Measurements from ENCODE around the gene FKBP6. TPM values are rescaled to one million over a fixed set of nuclear protein-coding genes. Genes with fewer than 3 reads are reported as not detected.
"Not testable (repeated sequence)": the region's sequence is repeated elsewhere in the genome, so short reads cannot be mapped to it uniquely, and the experiment has no call there.

Gene FKBP6
- total RNA-seq, 1 donor from 2014 or later, result not detected

DNA sequence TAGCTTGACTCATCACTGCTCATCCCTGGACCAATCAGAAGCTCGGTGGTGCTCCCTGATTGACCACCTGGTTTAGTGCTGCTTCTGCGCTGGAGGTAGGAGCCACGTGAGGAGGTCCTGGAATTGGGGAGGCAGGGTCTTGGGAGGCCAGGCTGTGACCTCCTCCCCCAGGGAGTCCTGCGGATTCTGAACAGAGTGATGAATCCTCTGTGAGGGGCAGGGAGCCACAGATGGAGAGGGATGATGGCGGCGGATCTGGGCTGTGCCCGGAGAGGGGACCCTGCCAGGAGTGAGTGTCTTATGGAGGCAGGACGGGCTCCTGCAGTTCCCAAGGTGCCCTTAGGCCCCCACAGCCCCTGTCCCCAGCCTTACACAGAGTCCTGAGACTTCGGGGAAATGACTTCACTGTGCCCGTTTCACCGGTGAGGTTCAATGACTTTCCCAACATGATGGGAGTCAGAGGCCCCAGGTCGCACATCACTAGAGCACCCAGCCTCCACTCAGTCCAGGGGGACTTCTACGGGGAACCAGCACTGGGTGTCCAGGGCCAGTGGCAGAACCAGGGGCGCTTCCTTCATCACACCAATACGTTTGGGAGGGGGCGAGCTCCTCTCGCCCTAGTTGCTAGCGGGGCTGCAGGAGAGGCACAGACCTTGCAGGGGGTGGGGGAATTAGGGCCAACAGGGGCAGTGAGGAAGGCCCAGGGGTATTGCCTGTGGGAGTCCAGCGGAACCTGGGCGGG is 48.9 kb downstream of the FKBP6 start:
- DNase-seq (ENCODE audit: extremely low spot score in 2 of 2), result no peak
- Histone ChIP-seq H3K27ac (no peak overlapping the region), H3K36me3 (no peaks in the 10 kb centered on the region), H3K4me3 (no peak overlapping the region), H3K9me3 (no peaks in the 10 kb centered on the region), H3K4me1 (peaks cover 5% of the 10 kb centered on the region), H3K27me3 (no peaks in the 10 kb centered on the region)
- no peak for TF ChIP-seq POLR2A (IDR thresholded peaks at IDR 0.05)
- TF ChIP-seq, protein P1, sequence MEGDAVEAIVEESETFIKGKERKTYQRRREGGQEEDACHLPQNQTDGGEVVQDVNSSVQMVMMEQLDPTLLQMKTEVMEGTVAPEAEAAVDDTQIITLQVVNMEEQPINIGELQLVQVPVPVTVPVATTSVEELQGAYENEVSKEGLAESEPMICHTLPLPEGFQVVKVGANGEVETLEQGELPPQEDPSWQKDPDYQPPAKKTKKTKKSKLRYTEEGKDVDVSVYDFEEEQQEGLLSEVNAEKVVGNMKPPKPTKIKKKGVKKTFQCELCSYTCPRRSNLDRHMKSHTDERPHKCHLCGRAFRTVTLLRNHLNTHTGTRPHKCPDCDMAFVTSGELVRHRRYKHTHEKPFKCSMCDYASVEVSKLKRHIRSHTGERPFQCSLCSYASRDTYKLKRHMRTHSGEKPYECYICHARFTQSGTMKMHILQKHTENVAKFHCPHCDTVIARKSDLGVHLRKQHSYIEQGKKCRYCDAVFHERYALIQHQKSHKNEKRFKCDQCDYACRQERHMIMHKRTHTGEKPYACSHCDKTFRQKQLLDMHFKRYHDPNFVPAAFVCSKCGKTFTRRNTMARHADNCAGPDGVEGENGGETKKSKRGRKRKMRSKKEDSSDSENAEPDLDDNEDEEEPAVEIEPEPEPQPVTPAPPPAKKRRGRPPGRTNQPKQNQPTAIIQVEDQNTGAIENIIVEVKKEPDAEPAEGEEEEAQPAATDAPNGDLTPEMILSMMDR (IDR thresholded peaks at IDR 0.05), result no peak
- TF ChIP-seq POLR2AphosphoS5 (IDR thresholded peaks at IDR 0.05; ENCODE audit: insufficient read depth in 1 of 2, low read depth in 1 of 2), result no peak
- intact Hi-C loops (cut with DNase I), result no loop called here

DNA sequence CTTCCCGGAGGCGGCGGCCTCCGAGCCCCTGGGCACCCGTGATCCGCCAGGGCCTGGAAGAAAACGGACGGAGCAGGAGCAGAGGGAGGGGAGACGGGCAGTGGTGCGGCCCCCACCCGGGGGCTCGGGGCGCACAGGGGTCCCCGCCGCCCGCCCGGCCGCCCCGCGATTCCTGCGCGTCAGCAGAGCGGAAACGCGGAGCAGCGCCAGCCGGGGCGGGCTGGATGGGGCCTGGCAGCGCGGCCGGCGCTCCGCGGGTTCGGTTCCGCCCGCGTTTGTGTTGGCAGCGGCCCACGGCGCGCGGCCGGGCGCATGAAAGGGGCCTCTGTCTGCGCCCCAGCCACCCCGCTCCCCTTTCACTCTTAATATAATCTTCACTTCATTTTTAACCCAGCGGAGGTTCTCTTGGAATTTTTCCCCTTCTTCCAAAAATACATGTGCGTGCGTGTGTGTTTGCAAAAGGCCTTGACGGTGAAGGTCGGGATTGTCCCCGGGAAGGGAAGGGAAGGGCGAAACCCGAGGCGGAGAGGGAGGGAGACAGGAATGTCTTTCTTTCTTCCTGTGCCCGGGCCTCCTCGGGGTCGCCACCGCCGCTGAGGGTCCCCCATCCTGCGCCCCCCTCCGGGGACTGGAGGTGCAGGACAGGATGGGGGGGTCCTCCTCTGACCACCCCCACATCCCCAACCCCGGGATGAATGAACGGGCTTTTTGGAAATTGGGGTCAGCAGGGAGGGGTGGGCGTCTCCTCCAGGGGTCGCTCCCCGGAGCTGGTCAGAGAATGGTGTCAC is 49.6 kb downstream of the FKBP6 start:
- intact Hi-C loops (cut with DNase I); H3K4me3 ChIP-seq: not testable (repeated sequence)

DNA sequence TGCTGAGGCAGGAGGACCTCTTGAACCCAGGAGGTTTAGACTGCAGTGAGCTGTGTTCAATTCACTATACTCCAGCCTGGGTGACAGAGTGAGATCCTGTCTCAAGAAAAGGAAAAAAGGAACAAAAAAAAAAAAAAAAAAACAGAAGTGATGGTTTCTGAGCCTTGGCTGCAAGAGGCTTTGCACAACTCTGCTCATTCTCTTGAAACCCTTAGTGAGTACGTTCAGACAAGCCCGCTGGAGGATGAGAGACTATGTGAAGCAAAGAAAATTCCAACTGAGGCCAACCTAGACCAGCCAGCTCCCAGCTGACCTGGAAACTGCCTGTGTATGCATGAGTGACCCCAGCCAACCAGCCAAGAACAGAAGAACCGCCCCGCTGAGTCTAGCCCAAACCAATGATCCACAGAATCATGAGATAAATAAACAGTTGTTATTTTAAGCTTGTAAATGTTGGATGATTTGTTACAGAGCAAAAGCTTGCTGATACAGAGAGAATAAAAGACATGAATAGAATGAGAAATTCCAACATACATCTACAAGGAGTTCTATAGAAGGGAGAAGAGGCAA is 55.1 kb downstream of the FKBP6 start:
- H3K4me3 ChIP-seq, result no peak overlapping the region
- intact Hi-C loops (cut with DNase I), result no loop called here
- no peak overlapping the region for H3K27ac ChIP-seq

More for the DNA sequence above, 49.6 kb downstream of the FKBP6 start:
- not testable (repeated sequence) for H3K9me3 ChIP-seq; H3K27me3 ChIP-seq; DNase-seq (ENCODE audit: extremely low spot score in 2 of 2); H3K4me1 ChIP-seq; H3K36me3 ChIP-seq; H3K27ac ChIP-seq

DNA sequence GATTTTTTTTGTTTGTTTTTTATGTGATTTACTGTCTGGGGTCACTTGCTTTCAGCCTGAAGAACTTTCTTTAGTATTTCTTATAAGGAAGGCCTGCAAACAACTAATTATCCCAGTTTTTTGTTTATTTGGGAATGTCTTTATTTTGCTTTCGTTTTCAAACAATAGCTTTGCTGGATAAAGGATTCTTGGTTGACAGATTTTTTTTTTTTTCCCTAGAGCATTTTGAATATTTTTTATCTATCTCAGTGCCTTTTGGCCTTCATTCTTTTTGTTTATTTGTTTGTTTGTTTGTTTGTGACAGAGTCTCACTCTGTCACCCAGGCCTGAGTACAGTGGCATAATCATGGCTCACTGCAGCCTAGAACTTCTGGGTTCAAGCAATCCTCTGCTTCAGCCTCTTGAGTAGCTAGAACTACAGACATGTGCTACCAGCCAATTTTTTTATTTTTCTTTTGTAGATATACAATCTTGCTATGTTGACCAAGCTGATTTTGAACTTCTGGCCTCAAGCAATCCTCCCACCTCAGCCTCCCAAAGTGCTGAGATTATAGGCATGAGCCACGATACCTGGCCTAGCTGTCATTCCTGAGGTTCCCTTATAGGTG is 59.4 kb downstream of the FKBP6 start:
- Histone ChIP-seq H3K27ac (no peak overlapping the region), H3K4me3 (no peak overlapping the region), H3K27me3 (no peaks in the 10 kb centered on the region), H3K9me3 (peaks cover 15% of the 10 kb centered on the region), H3K4me1 (no peaks in the 10 kb centered on the region), H3K36me3 (no peaks in the 10 kb centered on the region)
- DNase-seq (ENCODE audit: extremely low spot score in 2 of 2), result no peak
- intact Hi-C loops (cut with DNase I), result no loop called here
- TF ChIP-seq POLR2AphosphoS5 (IDR thresholded peaks at IDR 0.05; ENCODE audit: insufficient read depth in 1 of 2, low read depth in 1 of 2) (no peak), POLR2A (IDR thresholded peaks at IDR 0.05) (no peak)
- TF ChIP-seq, protein P1 (IDR thresholded peaks at IDR 0.05), result no peak

More for the DNA sequence above, 55.1 kb downstream of the FKBP6 start:
- TF ChIP-seq POLR2A (IDR thresholded peaks at IDR 0.05) (no peak), POLR2AphosphoS5 (IDR thresholded peaks at IDR 0.05; ENCODE audit: insufficient read depth in 1 of 2, low read depth in 1 of 2) (no peak)
- TF ChIP-seq, protein P1 (IDR thresholded peaks at IDR 0.05), result no peak
- H3K4me1 ChIP-seq, result peaks cover under 1% of the 10 kb centered on the region
- H3K27me3 ChIP-seq, result no peaks in the 10 kb centered on the region
- no peak for DNase-seq (ENCODE audit: extremely low spot score in 2 of 2)
- peaks cover 11% of the 10 kb centered on the region for H3K9me3 ChIP-seq
- no peaks in the 10 kb centered on the region for H3K36me3 ChIP-seq

DNA sequence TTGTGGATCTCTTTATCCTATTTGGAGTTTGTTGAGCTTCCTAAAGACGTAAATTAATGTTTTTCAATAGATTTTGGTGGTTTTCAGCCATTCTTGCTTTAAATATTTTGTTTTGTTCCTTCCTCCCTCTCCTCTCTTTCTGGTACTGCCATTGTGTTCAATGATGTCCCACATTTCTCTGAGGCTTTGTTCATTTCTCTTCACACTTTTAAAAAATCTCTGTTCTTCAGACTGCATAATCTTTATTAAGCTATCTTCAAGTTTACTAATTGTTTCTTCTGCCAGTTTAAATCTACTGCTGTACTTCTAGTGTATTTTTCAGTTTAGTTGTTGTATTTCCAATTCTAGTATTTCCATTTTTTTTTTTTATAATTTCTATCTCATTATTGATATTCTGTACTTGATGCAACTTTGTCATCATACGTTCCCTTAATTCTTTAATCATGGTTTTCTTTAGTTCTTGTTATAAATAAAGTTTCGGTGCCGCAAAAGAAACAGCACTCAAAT is 60.0 kb downstream of the FKBP6 start:
- Histone ChIP-seq H3K9me3 (peaks cover 15% of the 10 kb centered on the region), H3K27me3 (no peaks in the 10 kb centered on the region)
- intact Hi-C loops (cut with DNase I), result no loop called here

More for the DNA sequence above, 60.0 kb downstream of the FKBP6 start:
- TF ChIP-seq, protein P1 (IDR thresholded peaks at IDR 0.05), result no peak
- TF ChIP-seq POLR2A (IDR thresholded peaks at IDR 0.05) (no peak), POLR2AphosphoS5 (IDR thresholded peaks at IDR 0.05; ENCODE audit: insufficient read depth in 1 of 2, low read depth in 1 of 2) (no peak)
- H3K36me3 ChIP-seq, result no peaks in the 10 kb centered on the region
- DNase-seq (ENCODE audit: extremely low spot score in 2 of 2), result no peak
- H3K4me1 ChIP-seq, result no peaks in the 10 kb centered on the region
- no peak overlapping the region for H3K4me3 ChIP-seq
- H3K27ac ChIP-seq, result no peak overlapping the region
